Nephron progenitor cell (in vitro differentiated cells): ENCODE results near the gene FAM228B.

ENCODE experiments used
- DNase-seq: peaks from one replicate; pipeline ENCODE4 v3.0.0; 2021
- H3K27ac Mint-ChIP-seq: 2 replicates; pipeline ENCODE4 v1.8.0; 2021; ENCODE audit warnings: mild to moderate bottlenecking, moderate library complexity, mixed read lengths
- H3K27me3 Mint-ChIP-seq: 2 replicates; pipeline ENCODE4 v1.8.0; 2021; ENCODE audit warnings: mild to moderate bottlenecking, low read depth, mixed read lengths; ENCODE audit not compliant: poor library complexity
- H3K36me3 Mint-ChIP-seq: 2 replicates; pipeline ENCODE4 v1.8.0; 2021; ENCODE audit warnings: low read depth, mixed read lengths
- H3K4me1 Mint-ChIP-seq: 2 replicates; pipeline ENCODE4 v1.8.0; 2021; ENCODE audit warnings: mixed read lengths
- H3K4me3 Mint-ChIP-seq: 2 replicates; pipeline ENCODE4 v1.8.0; 2021; ENCODE audit warnings: mild to moderate bottlenecking, moderate library complexity, mixed read lengths
- H3K9me3 Mint-ChIP-seq: 2 replicates; pipeline ENCODE4 v1.8.0; 2021; ENCODE audit warnings: mild to moderate bottlenecking, moderate library complexity, mixed read lengths
- TF ChIP-seq, protein P1 (sequence below): fragments of 200-600 bp; sonication (generic); IDR thresholded peaks from 2 replicates; pipeline ENCODE4 v1.5.0; 2021; ENCODE audit warnings: antibody characterized with exemption

FAM228B gene

DNA sequence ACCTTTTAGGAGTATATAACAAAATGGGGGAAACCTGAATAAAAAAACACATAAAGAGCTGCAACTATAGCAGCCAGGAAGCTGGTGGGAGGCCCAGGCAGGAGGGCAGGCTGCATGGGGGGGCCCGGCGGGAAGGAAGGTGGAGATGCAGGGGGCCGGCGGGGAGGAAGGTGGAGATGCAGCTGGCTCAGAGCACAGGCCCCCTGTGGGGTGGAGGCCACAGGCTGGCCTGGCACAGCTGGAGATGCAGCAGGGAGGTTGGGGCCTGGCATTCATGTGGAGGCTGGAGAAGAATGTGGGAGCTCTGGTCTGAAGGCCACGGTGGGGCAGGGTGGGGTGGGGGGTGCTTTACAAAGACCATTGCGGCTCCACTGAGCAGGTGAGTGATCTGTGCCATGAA is 83.0 kb downstream of the FAM228B start:
- Mint-ChIP-seq H3K4me1 (peaks cover 30% of the 10 kb centered on the region), H3K27me3 (peaks cover 3% of the 10 kb centered on the region), H3K36me3 (no peaks in the 10 kb centered on the region), H3K27ac (no peak overlapping the region), H3K9me3 (no peaks in the 10 kb centered on the region), H3K4me3 (no peak overlapping the region)
- TF ChIP-seq, protein P1, sequence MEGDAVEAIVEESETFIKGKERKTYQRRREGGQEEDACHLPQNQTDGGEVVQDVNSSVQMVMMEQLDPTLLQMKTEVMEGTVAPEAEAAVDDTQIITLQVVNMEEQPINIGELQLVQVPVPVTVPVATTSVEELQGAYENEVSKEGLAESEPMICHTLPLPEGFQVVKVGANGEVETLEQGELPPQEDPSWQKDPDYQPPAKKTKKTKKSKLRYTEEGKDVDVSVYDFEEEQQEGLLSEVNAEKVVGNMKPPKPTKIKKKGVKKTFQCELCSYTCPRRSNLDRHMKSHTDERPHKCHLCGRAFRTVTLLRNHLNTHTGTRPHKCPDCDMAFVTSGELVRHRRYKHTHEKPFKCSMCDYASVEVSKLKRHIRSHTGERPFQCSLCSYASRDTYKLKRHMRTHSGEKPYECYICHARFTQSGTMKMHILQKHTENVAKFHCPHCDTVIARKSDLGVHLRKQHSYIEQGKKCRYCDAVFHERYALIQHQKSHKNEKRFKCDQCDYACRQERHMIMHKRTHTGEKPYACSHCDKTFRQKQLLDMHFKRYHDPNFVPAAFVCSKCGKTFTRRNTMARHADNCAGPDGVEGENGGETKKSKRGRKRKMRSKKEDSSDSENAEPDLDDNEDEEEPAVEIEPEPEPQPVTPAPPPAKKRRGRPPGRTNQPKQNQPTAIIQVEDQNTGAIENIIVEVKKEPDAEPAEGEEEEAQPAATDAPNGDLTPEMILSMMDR, result no peak
- DNase-seq, result no peak

DNA sequence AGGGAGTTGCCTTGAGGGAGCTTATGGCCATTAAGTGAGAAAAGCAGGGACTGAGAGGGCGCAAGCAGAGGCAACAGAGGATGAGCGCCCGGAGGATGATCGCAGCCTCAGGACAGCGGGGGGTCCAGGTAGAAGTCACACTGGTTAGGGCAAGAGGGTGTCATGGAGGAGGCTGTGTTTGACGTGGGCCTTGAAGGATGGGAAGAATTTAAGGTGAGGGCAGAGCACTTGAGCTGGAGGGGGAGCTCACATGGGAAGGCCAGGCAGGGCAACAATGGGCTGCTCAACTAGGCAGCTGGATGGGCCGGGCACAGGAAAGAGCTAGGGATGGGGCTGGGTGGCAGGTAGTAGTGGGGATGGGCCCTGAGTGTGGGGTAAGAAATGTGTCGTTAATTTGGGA is 83.4 kb downstream of the FAM228B start:
- Mint-ChIP-seq H3K27me3 (peaks cover 3% of the 10 kb centered on the region), H3K4me1 (peaks cover 30% of the 10 kb centered on the region), H3K36me3 (no peaks in the 10 kb centered on the region), H3K4me3 (no peak overlapping the region), H3K9me3 (no peaks in the 10 kb centered on the region), H3K27ac (no peak overlapping the region)
- no peak for DNase-seq
- TF ChIP-seq, protein P1, result no peak

DNA sequence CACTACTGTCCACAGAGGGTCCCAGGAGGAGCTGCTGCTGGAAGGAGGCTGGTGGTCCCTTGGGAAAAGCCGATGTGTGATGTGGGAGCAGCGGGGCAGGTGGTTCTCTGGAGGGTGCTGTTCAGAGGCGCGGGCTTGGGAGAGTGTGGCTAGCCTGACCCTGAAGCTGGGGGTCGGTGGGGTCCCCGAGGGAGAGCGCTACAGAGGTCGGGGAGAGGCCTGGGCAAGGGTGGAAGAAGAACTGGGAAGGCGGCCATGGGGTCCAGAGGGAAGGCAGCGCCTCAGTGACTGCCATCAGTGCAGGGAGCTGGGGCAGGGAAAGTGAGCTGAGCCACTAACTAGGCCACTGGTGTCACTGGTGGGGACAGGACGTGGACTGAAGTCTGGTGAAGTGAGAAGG is 84.1 kb downstream of the FAM228B start:
- no peaks in the 10 kb centered on the region for H3K9me3 Mint-ChIP-seq
- TF ChIP-seq, protein P1, result no peak
- DNase-seq, result no peak
- H3K27me3 Mint-ChIP-seq, result peaks cover 3% of the 10 kb centered on the region
- no peak overlapping the region for H3K4me3 Mint-ChIP-seq
- H3K4me1 Mint-ChIP-seq, result peaks cover 28% of the 10 kb centered on the region
- H3K36me3 Mint-ChIP-seq, result no peaks in the 10 kb centered on the region
- no peak overlapping the region for H3K27ac Mint-ChIP-seq

DNA sequence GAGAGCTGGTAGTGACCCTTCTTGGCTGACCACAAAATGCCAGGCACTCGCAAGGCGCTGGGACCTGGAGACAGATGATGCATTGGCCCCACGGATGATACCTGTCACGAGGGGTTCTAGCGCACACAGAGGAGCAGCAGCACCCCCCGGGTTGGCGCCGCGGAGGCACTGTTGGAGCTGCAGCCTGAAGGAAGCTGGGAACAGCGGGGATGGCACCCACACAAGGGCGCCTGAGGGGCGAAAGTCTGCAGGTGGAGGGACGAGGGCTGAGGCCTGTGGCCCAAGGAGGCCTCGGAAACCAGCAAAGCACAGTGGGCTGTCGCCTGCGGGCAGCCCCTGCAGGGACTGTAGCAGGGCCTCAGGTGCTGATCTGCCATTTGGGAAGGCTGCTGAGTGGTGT is 85.2 kb downstream of the FAM228B start:
- H3K27me3 Mint-ChIP-seq, result peaks cover 3% of the 10 kb centered on the region

DNA sequence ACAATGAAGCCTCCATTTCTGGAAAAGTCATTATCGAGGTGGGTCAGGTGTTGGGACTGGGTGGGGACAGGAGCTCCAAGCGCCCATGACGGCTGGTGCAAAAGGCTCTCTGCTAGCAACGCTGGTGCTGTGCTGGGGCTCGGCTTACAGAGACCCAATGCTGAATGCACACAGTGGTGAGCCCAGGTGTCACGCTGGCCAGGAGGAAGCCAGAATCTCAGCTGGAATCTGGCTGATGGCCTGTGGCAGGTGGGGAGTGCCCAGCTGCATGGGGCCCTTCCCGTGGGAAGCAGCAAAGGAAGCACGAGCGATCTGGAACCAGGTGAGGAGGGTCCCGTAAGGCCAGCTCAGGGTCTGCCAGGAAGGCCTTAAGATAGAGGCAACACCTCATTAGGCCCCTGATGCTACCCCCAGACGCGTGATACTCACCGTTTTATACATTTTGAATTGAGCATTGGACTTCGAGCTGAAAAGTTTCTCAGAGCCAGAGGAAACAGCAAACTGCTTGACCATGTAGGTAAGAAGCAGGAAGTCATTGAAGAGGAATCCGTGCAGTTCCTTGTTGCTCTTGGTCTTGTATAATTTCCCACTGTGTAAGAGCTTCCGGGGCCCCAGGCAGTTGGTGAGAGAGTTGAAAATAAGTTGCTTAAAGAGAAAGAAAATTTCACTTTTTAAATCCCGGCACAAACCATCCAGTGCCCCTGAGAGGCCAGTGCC is 86.3 kb downstream of the FAM228B start:
- TF ChIP-seq, protein P1, result no peak
- H3K27me3 Mint-ChIP-seq, result peaks cover 3% of the 10 kb centered on the region
- H3K9me3 Mint-ChIP-seq, result no peaks in the 10 kb centered on the region
- H3K36me3 Mint-ChIP-seq, result no peaks in the 10 kb centered on the region
- H3K27ac Mint-ChIP-seq, result no peak overlapping the region
- no peak for DNase-seq
- peaks cover 15% of the 10 kb centered on the region for H3K4me1 Mint-ChIP-seq
- no peak overlapping the region for H3K4me3 Mint-ChIP-seq

More for the DNA sequence above, 85.2 kb downstream of the FAM228B start:
- no peaks in the 10 kb centered on the region for H3K9me3 Mint-ChIP-seq
- TF ChIP-seq, protein P1, result no peak
- H3K27ac Mint-ChIP-seq, result no peak overlapping the region
- no peaks in the 10 kb centered on the region for H3K36me3 Mint-ChIP-seq
- H3K4me3 Mint-ChIP-seq, result no peak overlapping the region
- H3K4me1 Mint-ChIP-seq, result peaks cover 24% of the 10 kb centered on the region
- no peak for DNase-seq

DNA sequence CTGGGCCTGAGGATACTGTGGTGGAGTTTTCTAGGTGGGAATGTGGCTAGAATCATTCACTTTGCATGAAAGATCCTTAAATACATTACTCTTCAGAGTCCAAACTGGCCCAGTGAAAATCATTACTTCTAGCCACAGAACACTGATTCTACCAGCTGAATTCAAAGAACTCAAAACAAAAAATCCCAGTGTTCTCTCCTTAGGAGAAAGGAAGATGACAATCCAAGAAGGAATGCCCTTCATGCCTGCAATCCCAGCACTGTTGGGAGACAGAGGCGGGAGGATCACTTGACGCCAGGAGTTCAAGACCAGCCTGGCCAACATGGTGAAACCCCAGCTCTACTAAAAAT is 86.8 kb downstream of the FAM228B start:
- DNase-seq, result no peak
- H3K4me3 Mint-ChIP-seq, result no peak overlapping the region
- TF ChIP-seq, protein P1, result no peak
- no peaks in the 10 kb centered on the region for H3K36me3 Mint-ChIP-seq
- no peaks in the 10 kb centered on the region for H3K9me3 Mint-ChIP-seq
- no peak overlapping the region for H3K27ac Mint-ChIP-seq
- peaks cover 15% of the 10 kb centered on the region for H3K4me1 Mint-ChIP-seq
- peaks cover 3% of the 10 kb centered on the region for H3K27me3 Mint-ChIP-seq
